SK-N-SH (cell line): ENCODE data around the gene POLE2.

Source experiments
- CTCF ChIP-seq: fragments of 200-600 bp; sonication (generic); IDR thresholded peaks from 2 replicates; pipeline ENCODE4 v1.6.1; 2017; ENCODE audit warnings: antibody characterized with exemption, mild to moderate bottlenecking, moderate library complexity
- MAX ChIP-seq: IDR thresholded peaks from 2 replicates; pipeline ENCODE4 v1.4.0; 2012; ENCODE audit warnings: low read depth
- SIN3A ChIP-seq: IDR thresholded peaks from 2 replicates; pipeline ENCODE4 v1.6.1; 2012; ENCODE audit warnings: low read depth, mild to moderate bottlenecking, low read length, moderate library complexity, borderline replicate concordance
- TAF1 ChIP-seq: IDR thresholded peaks from 2 replicates; pipeline ENCODE4 v1.6.1; 2012; ENCODE audit warnings: low read depth, mild to moderate bottlenecking, low read length, moderate library complexity, borderline replicate concordance

- TF ChIP-seq CTCF (peak; percentile 90), MAX (peak; percentile 89), TAF1 (peak; percentile 50), SIN3A (peak; percentile 22; the same call in 1 of the 2 replicates)
Observed at GRCh38 chr14:49633640-49634546, 54.1 kb downstream of the POLE2 start.
